AG04450 (cell line): ENCODE data around the gene RFX2. TPM values are rescaled to one million over a fixed set of nuclear protein-coding genes. Genes with fewer than 3 reads are reported as not detected.

Source experiments
- CTCF ChIA-PET: fragments of 300-600, 350-600 bp; formaldehyde crosslinking; extraction: SDS; loops from one replicate; lab custom pipeline; 2022; ENCODE audit warnings: antibody characterized with exemption, inconsistent platforms; lab: Charles Lee
- POLR2A ChIA-PET: fragments of 350-600 bp; formaldehyde crosslinking; extraction: SDS; loops from one replicate; lab custom pipeline; 2021; ENCODE audit warnings: antibody characterized with exemption, inconsistent platforms; lab: Yijun Ruan, JAX
- DNase-seq: peaks from one replicate; pipeline ENCODE4 v3.0.0-alpha.2; 2011; ENCODE audit warnings: low read depth, low spot score
- H3K27ac ChIP-seq: one replicate; pipeline ENCODE4 v1.5.1; 2012; ENCODE audit warnings: low read depth, low read length, control low read depth
- H3K27me3 ChIP-seq: one replicate; pipeline ENCODE4 v1.6.0; 2012; ENCODE audit warnings: low read length; ENCODE audit not compliant: control insufficient read depth, insufficient read depth
- H3K4me3 ChIP-seq: 2 replicates; pipeline ENCODE4 v1.5.1; 2011; ENCODE audit warnings: mild to moderate bottlenecking, low read depth, low read length, control low read depth
- H3K9me3 ChIP-seq: 2 replicates; pipeline ENCODE4 v1.5.1; 2012; ENCODE audit warnings: low read length; ENCODE audit not compliant: control insufficient read depth, insufficient read depth
- polyA plus RNA-seq: library from polyadenylated mRNA; depleted of rRNA; stranded (reverse); fragments of >200 nt; gene quantifications from 2 replicates; pipeline ENCODE4 v1.2.3, GENCODE V29; 2011
- TF ChIP-seq, protein P1 (sequence below): IDR thresholded peaks from 2 replicates; pipeline ENCODE4 v1.5.1; 2011; ENCODE audit warnings: low read depth, low read length, control low read depth, inconsistent platforms

RFX2 gene
- polyA plus RNA-seq, 1 experiment: 2.9 TPM

DNA sequence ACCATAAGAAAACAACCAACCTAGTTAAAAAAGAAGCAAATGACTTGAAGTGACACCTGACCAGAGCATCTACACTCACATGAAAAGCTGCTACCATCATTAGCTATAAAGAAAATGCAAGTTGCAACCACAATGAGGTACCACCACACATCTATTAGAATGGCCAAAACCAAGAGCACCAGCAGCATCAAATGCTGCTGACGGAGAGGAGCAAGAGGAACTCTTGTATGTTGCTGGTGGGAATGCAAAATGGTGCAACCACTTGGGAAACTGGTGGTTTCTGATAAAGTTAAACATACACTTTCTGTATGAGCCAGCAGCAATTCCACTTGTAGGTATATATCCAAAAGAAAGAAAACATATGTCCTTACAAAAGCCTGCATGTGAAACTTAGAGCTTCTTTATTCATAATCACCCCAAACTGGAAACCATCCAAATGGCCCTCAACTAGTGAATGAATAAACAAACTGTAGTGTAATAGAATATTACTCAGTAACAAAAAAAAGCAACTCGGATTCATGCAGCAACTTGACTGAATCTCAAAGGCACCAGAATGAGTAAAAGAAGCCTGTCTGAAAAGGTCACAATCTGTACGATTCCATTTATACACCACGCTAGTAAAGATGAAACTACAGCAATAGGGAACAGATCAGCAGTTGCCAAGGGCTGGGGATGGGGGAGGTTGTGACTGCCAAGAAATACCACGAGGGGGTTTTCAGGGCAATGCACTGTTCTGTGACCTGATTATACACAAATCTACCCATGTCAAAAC is 71.5 kb downstream of the RFX2 start:
- H3K4me3 ChIP-seq: no peak overlapping the region
- no peaks in the 10 kb centered on the region for H3K27me3 ChIP-seq
- H3K9me3 ChIP-seq: no peaks in the 10 kb centered on the region; the same call in 1 of the 2 replicates
- DNase-seq: no peak
- ChIA-PET POLR2A (no interaction called here), CTCF (interaction anchor here (0.6 to 2.0 kb wide), 7 partner anchors 10 to 308 kb away, joined by 3 to 8 read pairs (median 4); no protein-coding TSS in a partner anchor)
- H3K27ac ChIP-seq: no peak overlapping the region
- TF ChIP-seq, protein P1, sequence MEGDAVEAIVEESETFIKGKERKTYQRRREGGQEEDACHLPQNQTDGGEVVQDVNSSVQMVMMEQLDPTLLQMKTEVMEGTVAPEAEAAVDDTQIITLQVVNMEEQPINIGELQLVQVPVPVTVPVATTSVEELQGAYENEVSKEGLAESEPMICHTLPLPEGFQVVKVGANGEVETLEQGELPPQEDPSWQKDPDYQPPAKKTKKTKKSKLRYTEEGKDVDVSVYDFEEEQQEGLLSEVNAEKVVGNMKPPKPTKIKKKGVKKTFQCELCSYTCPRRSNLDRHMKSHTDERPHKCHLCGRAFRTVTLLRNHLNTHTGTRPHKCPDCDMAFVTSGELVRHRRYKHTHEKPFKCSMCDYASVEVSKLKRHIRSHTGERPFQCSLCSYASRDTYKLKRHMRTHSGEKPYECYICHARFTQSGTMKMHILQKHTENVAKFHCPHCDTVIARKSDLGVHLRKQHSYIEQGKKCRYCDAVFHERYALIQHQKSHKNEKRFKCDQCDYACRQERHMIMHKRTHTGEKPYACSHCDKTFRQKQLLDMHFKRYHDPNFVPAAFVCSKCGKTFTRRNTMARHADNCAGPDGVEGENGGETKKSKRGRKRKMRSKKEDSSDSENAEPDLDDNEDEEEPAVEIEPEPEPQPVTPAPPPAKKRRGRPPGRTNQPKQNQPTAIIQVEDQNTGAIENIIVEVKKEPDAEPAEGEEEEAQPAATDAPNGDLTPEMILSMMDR: no peak

DNA sequence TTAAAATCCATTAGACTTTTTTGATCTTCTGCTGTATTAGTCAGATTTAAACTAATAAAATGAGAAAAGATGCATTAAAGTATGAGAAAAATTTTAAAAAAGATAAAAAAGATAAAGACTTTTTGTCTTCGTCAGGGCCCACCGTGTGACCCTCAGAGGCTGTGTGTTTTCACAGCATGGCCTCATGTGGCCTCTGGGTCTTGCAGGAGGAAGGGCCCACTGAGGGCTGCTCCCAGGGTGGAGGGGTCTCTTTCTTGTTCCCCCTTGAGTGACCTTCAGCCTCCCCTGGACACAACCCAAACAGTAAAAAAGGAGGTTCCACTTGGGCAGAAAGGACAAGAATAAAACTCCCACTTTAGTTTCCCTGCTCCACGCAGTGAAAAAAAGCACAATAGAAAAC is 75.3 kb downstream of the RFX2 start:
- H3K27me3 ChIP-seq: no peaks in the 10 kb centered on the region
- ChIA-PET POLR2A (no interaction called here), CTCF (interaction anchor here (0.8 to 2.3 kb wide), 2 partner anchors 12 to 13 kb away, joined by 4 to 10 read pairs; no protein-coding TSS in a partner anchor)
- no peak for DNase-seq
- TF ChIP-seq, protein P1: no peak
- no peaks in the 10 kb centered on the region; the same call in 1 of the 2 replicates for H3K9me3 ChIP-seq
- H3K27ac ChIP-seq: no peak overlapping the region
- H3K4me3 ChIP-seq: no peak overlapping the region

DNA sequence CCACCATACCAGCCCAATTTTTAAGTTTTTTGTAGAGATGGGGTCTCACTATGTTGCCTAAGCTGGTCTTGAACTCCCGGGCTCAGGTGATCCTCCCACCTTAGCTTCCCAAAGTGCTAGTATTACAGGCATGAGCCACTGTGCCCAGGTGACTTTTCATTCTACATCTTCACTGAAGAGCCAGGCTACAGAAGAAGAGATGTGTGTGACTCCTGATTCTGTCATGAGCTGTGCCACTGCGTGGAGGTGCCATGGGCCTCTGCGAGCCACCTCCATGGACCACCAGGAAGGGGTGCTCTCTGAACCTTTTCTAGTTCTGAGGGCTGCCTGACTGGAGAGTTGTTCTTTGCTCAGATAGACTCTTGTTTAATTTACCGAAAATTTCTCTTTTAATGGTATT is 75.8 kb downstream of the RFX2 start:
- Histone ChIP-seq H3K27me3 (no peaks in the 10 kb centered on the region), H3K27ac (no peak overlapping the region), H3K9me3 (no peaks in the 10 kb centered on the region), H3K4me3 (no peak overlapping the region)
- TF ChIP-seq, protein P1: no peak
- ChIA-PET CTCF (interaction anchor here (0.8 to 2.3 kb wide), 2 partner anchors 12 to 14 kb away, joined by 4 to 10 read pairs; no protein-coding TSS in a partner anchor), POLR2A (no interaction called here)
- DNase-seq: no peak

DNA sequence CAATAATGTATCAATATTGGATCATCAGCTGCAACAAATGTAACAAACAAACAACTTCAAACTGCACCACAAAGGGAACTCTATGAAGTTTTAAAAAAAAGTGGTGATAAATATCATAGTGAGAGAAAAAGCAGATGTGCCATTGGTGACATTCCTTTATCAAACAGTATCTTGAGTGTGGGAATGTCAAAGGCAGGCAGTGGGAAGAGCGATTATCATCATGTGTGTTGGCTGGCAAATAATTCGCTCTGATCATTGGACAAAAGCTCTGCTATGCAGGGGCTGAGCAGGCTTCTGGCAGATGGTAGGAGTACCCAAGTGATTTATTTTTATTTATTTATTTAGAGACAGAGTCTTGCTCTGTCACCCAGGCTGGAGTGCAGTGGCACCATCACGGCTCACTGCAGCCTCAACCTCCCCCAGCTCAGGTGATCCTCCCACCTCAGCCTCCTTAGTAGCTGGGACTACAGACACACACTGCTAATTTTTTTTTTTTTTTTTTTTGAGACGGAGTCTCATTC is 76.5 kb downstream of the RFX2 start:
- TF ChIP-seq, protein P1: no peak
- H3K4me3 ChIP-seq: no peak overlapping the region
- CTCF ChIA-PET: interaction anchor here (0.7 to 2.9 kb wide), 6 partner anchors 11 to 230 kb away, joined by 3 to 12 read pairs (median 4); no protein-coding TSS in a partner anchor
- POLR2A ChIA-PET: no interaction called here
- H3K27ac ChIP-seq: no peak overlapping the region
- H3K27me3 ChIP-seq: no peaks in the 10 kb centered on the region
- H3K9me3 ChIP-seq: no peaks in the 10 kb centered on the region
- DNase-seq: no peak

DNA sequence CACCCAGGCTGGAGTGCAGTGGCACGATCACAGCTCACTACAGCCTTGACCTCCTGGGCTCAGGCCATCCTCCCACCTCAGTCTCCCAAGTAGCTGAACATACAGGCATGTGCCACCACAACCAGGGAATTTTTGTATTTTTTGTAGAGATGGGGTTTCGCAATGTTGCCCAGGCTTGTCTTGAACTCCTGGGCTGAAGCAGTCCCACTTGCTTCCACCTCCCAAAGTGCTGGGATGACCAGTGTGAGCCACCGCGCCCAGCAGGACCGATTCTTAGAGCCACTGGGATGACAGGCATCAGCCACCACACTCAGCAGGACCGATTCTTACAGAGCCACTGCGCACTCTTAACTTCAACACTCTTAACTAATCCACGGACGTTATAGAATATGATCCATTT is 77.5 kb downstream of the RFX2 start:
- Histone ChIP-seq H3K9me3 (no peaks in the 10 kb centered on the region), H3K27me3 (no peaks in the 10 kb centered on the region), H3K4me3 (no peak overlapping the region), H3K27ac (no peak overlapping the region)
- ChIA-PET POLR2A (no interaction called here), CTCF (interaction anchor here (0.9 to 2.9 kb wide), 5 partner anchors 10 to 229 kb away, joined by 4 to 12 read pairs (median 4); no protein-coding TSS in a partner anchor)
- TF ChIP-seq, protein P1: no peak
- no peak for DNase-seq
